ENCODE measurements around the gene VAV2. TPM values are rescaled to one million over a fixed set of nuclear protein-coding genes. Genes with fewer than 3 reads are reported as not detected.

The VAV2 gene
- total RNA-seq, 1 donor from 2014 or later = 15.7 TPM

DNA sequence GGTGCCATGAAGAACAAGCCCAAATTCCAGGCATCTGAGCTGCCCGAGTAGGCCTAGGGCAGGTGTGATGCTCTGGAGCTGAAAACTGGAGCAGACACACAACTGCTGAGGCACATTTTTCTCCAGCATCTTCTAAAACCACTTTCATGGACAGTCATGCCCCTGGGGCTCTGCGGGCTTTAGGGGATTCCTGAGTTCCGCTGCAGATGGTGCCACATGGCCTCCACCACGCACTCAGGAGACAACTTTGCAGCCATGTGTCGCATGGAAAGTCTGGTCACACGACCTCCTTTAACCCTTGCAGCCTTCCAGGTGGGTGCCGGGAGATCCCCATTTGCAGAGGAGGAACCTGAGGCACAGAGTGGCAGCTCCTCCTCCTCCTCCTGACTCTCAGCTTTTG, 141.2 kb downstream of the VAV2 start:
- DNase-seq = no peak

DNA sequence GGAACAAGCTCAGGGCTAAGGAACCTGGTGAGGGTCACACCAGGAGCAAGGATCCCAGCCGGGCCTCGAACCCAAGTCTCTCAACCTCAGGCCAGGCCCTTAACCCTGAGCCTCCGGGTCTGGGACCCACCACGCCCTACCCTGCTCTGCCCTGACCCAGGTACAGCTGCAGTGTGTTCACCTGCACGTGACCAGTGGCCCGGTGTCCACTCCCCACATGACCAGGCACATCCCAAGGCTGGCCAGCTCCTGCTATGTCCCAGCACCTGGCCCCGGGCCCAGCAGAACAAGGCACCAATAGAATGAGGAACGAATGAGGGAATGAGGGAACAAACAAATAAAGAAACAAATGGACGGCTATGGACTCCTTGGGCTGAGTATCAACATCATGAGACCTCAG, 142.0 kb downstream of the VAV2 start:
- no peak for DNase-seq

DNA sequence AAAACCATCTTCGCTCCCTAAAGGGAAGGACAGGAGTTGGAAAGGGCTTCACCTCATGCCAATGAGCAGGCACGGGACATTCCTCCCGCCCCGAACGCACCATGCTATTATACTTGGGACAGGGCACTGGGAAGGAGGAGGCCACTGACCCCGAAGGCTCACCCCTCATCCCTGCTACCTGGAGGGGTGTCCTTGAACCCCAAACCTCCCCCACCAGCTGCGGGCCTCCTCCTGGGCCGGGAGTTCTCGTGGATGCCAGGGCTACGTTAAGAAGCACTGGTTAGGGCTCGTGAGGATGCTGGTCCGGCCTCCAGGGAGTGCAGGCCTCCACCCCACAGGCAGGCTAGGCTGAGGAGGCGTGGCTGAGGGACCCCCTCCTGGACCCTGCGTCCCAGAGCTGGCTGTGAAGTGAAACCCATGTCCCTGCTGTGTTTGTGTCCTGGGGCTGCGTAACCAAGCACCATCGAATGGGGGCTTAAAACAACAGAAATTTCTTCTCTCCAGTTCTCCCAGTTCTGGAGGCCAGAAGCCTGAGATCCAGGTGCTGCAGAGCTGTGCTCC, 142.9 kb downstream of the VAV2 start:
- no peak for DNase-seq

DNA sequence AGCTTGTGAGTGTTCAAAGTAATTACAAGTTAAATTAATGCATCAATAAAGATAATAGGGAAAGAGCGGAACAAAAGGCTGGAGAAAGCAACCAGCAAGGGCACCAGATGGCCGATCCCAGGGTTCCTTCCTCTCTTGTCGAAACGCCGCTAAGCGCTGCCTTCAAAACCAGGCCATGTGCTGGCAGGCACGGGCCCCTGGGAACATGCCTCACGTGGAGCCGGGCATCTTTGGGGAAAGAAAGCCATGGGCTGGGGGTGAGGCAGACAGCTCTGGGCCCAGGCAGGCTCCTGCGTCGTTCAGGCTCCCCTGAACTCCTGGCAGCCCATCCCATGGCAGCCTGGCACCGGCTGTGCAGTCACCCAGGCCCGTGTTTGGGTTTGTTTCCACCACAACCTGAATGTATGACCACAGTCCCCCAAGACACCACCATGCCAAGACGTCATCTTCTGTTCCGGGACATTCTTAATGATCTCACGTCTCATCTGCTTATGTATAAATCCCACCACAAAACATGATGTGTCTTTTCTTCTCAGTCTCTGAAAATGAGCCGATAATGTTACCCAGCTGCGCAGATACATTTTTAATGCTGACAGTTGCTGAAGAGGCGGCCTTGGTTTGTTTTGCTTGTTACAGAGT, 143.5 kb downstream of the VAV2 start:
- peak; percentile 83 for DNase-seq

DNA sequence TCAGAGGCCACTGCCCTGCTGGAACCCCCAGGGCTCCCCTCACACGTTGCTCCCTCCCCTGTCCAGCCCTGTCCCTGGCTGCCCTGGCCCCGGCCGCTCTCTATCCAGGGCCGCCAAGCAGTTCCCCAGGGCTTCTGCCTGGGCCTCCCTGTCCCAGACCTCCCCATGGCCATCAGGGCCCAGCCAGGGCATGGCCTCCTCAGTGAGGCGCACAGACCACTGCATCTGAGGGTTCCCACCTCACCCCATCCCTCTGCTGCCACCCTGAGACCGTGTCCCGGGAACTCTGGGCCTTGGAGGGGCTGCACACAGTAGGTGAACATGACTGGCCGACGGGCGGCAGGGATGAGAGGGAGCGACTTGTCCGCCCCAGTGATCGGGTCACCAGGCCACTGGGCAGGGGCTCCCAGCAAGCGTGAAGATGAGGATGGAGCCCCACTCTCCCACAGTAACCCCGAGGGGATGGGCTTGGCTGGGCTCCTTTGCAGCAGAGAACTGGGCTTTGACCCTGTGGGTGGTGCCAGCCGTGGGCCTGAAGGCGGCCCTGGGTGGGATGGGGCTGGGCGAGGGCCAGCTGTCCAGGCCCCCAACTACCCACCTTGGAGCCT, 145.5 kb downstream of the VAV2 start:
- DNase-seq = no peak

DNA sequence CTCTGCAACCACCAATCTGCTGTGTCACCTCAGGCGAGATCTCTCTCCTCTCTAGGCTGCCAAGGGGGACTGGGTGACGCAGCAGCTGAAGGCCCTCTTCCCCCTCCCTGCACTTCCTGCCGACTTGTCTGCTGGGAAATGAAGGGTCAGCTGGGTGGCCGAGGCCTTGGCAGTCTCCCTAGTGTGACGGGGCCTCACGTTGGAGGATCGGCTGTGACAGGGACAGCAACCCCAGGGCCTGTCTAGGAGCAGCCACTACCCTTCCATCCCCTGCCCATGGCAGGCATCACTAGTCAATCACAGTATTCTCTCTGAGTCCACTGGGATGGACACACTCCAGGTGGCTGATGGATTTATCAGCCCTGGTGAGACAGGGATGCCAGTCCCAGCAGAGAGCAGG, 146.7 kb downstream of the VAV2 start:
- DNase-seq = peak; percentile 47

DNA sequence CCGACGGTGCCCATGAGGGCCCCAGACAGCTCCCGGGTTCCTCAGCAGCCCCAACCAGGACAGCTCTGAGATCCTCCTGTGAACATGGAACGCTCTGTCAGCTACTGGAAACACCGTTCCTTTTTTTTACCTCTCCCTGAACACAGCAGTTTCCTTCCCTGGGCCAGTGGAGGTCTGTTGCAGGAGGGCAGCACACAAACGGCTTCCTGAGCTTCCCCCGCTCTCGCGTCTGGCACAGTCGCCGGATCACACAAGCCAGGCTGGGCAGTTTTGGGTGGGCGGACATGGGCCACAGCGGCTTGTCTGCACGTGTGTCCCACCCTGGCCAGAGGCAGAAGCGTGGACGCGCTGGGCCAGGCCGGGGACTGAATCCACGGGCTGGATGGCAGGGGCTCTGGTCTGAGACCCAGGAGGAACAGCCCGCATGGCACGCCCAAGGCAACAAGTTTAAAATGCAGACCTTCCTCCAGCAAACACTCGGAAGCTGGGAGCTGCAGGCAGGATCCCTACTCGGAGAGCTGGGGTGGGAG, 147.2 kb downstream of the VAV2 start:
- DNase-seq = no peak

DNA sequence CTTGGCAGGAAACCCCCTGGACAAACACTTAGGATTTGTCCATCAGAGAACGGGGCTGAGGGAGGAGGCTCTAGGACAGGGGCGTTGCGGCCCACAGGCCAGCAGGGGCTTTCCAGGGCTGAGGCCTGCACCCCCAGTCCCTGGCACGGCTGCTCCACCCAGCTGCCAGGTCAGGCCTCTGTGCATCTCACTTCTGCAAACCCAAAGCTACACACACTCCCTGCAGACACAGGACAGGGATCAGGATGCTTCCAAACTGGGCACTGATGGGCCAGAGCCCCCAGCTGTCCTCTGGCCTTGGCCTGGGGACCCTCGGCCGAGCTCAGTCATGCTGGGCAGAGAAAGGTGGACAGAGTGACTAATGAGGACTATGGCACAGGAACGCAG, 147.7 kb downstream of the VAV2 start:
- DNase-seq = peak; percentile 46

DNA sequence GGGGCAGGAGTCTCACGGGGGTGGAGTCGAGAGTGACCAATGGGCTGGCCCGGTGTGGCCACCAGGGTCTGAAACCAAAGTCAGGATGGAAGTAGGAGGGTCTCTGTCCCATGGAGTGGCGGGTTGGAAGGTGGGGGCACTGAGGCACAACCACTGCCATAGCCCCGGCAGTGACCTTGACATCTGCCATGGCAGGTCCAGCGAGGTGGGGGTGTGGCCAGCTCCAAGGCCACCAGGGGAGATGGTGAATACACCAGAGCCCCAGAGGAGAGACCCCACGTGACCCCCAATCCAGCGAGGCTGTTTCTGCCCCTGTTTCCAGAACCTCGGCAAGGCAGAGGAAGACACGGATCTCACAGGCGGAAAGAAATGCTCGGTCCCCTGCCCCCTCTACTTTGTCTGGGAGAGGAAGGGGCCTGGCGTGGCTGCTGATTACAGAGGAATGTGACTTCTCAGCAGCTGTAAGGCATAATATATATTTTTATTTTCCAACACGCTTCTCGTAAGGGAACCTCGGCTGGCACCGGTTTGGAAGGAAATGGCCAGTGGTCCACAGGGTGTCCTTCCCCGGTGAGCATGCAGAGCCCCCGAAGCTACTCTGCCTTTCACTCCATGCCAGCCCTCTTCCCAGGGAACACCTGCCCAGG, 148.2 kb downstream of the VAV2 start:
- no peak for DNase-seq

DNA sequence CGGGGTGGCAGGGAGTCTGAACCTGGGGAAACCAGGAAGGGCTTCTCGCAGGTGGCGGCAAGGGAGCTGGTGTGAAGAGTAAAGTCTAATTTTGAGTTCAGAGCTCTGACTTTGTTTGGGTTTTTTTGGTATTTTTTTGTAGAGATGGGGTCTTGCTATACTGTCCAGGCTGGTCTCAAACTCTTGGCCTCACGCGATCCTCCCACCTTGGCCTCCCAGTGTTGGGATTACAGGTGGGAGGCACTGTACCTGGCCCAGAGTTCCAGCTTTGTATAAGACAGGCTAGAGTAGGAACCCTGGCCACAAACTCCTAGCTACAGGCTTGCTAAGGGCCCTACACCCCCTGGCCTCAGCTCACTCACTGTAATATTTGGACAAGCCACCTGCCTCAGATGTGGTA, 148.9 kb downstream of the VAV2 start:
- no peak for DNase-seq

DNA sequence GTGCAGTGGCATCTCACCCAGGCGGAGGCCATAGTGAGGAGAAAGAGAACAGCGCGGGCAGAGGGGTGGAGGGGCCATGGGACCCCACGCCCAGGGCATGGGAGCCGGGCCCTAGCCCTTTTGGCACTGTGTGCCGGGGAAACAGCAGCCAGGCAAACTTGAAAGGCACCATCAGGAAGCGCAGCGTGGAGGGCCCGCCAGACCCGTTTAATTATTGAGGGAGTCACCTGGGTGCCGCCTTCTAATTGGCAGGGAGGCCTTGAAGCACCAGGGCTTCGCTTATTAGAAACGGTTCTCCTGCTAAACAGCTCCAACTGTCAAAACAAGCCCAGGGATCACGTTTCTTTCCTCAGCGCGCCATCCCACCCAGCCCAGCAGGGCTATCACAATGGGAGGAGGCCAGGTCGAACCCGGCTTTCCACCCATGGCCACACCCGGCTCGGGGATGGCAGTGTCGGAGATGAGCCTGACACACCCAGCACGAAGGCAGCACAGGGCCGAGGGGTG, 149.3 kb downstream of the VAV2 start:
- peak; percentile 34 for DNase-seq

DNA sequence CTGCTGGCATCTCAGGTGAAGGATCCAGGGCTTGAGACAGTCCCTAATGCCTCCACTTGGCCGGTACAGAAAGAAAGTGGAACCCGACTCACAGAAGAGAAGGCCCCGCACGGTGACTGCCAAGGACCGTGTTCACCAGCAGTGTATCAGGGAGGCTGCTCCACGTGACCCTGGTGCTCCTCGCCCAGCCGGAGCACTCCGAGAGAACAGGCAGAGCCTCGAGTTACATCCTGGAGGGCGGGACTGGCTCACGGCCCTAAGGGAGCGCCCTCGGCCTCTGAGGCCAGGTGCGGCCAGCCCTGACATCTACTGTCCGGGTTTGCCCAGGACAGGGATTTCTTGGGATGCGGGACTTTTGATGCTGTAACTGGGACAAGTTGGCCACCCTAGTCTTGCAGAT, 149.9 kb downstream of the VAV2 start:
- peak; percentile 63 for DNase-seq

DNA sequence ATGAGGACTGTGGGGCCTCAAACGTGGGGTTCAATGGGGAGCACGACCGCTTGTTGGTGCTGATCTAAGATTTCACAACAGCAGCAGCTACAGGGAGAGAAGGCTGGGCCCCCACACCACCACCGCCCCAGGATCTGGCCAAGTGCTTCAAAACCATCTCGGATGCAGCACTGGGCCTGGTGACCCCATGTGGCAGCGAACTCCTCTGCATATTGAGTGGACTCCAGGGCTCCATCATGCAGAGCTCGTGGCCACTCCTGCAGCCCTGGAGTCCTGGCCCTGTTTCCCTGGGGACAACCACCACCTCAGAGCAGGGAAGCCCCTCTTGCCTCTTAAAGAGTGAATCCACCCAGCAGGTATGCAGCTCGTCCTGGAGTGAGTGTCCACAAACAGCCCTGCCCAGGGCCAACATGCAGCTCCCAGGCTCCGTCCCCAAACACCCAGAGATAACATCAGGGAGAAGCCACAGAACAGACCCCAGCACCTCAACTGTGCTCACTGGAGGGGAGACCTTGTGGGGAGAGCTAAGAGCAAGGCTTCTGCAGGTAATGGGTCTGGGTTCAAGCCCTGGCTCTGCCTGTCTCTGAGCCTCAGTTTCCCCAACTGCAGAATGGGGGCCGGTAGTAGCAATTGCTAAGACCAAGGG, 150.8 kb downstream of the VAV2 start:
- no peak for DNase-seq

DNA sequence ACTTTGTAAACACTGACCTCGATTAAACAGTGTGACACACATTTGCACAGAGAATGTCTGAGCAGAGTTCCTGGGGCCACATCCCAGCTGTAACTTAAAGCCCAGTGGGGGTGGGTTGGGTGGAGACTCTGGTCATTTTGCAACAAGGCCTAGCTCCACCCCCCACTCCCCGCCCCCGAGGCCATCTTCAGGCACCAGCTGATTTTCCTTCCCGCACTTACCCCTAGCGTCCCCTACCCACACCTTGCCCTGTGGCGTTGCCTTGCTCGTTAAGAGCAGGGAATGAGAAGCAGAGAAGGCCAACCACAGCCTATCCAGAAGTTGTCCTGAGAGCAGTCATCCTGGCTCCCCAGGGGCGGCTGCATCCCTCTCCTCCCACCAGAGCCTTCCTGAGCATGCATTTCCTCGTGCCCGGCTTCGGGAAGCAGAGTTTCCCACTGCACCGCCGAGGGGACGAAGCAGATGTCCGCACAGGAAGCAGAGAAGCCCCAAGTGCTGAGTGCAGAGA, 152.2 kb downstream of the VAV2 start:
- peak; percentile 38 for DNase-seq

DNA sequence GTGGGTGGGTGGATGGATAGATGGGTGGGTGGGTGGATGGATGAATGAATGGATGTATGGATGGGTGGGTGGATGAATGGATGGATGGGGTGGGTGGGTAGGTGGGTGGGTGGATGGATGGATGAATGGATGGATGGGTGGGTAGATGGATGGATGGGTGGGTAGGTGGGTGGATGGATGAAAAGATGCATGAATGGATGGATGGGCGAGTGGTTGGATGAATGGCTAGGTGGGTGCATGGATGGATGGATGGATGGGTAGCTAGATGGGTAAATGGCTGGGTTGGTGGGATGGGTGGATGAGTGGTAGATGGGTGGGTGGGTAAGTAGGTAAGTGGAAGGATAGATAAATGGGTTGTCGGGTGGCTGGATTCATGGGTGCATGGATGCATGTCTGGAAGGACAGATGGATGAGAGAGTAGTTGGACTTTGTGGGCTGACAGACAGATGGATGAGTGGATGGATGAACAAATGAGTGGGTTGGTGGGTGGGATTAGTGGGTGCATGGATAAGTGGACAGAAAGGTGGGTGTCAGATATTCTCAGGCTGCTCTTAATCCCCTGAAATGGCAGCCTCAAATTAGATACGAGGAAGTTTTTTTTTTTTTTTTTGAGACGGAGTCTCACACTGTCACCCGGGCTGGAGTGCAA, 153.1 kb downstream of the VAV2 start:
- no peak for DNase-seq

DNA sequence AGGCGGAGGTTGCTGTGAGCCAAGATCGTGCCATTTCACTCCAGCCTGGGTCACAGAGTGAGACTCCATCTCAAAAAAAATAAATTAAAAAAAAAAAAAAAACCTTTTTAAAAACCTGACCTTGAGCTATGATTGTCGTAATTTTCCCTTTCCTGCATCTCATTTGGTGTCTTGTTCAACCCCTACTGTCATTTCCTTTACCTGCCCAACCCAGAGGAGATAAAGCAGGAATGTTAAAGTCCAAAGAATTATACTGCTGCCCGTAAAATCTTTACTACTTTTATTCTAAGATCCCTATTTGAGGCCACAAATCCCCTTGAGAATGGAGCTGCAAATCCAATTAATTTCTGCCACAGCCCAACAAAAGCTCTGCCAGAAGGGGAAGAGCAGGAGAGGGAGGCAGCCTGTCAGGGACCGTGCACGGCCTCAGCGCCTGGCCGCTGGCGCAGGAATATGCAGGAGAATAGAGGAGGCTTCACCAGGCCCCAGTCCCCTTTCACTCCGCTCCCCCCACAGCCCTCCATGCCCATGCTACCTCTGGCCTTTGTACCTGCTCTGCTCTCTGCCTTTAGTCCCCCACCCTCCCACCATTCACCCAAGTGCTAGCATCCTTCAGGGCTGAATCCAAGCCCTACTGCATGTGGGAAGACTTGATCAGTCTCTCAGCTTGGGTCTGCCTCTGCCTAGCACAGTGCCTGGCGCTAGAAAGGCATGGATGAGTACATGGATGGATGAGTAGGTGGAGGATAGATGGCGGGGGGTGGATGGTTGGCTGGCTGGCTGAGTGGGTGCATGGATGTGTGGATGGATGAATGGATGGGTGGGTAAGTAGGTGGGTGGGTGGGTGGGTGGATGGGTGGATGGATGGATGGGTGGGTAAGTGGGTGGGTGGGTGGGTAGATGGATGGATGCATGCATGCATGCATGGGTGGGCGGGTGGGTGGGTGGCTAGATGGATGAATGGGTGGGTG, 154.2 kb downstream of the VAV2 start:
- DNase-seq = no peak

DNA sequence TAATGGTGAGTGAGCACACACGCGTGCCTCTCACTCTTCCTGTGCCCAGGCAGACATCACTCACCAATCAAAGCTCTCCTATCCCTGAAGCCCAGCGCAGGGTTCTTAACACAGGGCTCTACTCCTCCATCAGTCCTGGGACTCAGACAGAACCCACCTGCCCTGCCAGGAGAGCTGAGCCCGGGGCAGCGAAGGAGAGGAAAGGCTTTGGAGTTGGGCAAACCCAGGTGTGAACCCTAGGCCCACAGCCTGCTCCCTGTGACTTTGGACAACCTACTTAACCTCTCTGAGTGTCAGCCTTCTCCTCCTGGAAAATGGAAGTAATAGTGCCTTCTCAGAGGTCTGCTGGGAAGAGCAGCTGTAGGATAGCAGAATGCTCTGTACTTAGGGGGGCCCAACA, 155.3 kb downstream of the VAV2 start:
- no peak for DNase-seq

DNA sequence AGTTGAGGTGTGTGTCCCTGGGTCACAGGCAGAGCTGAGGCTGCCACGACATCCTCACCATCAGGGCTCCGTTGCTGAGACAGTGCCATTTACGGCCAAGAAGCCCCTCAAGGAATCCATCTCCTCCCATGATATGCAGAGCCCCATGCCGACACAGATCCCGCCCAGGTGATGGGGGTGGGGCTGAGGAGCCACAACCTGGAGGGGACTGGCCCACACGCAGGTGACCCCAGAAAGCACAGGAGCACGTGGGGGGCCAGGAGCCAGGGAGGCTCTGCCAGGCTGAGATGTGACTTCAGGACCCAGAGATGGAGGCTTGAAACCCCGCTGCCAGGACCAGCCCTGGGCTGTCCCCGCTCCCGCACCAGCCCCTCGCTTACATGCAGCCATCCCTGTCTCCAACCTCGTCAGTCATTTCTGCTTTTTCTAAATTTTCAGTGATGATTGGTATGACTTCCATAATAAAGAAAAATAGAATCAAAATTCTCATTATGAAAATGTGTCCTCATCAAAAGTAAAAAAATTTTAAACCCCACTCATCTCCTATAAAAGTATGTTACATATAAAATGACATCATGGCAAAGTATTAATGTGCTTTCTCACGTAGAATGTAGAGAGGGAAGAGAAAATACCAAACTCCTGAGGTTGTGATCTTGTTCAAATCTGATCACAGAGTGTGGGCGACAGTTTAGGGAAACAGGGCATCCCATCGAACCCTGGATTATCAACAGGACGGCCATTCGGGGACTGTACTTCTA, 155.9 kb downstream of the VAV2 start:
- DNase-seq = no peak

DNA sequence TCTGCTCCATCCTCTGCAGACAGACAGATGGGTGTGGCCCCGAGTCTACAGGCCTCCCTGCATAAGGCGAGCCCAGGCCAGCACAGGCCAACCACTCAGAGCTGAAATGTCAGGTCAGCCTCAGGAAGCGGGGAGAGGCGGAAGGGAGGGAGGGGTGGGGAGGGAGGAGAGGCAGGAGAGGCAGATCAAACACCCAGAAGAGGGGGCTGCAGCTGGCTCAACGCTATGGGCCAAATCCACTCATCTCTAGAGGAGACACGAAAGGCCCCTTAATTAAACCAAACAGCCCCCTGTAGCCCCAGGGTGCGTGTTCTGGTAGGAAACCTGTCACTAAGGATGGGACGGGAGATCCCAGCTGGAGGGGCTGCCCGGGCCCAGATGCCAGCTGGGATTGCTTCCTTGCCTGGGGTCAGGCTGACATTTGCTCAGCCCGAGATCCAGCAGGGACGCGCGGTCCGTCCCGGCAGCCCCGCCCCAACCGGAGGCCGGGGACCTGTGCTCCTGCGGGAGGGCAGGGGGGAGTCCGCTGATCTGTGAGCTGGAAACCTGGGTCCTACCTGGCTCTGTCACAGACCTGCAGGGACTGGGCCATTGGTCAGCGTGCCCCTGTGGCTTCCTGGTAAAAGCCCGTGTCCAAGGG, 156.7 kb downstream of the VAV2 start:
- peak; percentile 41 for DNase-seq

Data from tongue (tissue), 2 donors.